Measurements from ENCODE around the gene EGLN3.

- TF ChIP-seq, protein P1, sequence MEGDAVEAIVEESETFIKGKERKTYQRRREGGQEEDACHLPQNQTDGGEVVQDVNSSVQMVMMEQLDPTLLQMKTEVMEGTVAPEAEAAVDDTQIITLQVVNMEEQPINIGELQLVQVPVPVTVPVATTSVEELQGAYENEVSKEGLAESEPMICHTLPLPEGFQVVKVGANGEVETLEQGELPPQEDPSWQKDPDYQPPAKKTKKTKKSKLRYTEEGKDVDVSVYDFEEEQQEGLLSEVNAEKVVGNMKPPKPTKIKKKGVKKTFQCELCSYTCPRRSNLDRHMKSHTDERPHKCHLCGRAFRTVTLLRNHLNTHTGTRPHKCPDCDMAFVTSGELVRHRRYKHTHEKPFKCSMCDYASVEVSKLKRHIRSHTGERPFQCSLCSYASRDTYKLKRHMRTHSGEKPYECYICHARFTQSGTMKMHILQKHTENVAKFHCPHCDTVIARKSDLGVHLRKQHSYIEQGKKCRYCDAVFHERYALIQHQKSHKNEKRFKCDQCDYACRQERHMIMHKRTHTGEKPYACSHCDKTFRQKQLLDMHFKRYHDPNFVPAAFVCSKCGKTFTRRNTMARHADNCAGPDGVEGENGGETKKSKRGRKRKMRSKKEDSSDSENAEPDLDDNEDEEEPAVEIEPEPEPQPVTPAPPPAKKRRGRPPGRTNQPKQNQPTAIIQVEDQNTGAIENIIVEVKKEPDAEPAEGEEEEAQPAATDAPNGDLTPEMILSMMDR (IDR thresholded peaks at IDR 0.05): no peak
- TF ChIP-seq POLR2A (IDR thresholded peaks at IDR 0.05) (no peak), POLR2AphosphoS5 (IDR thresholded peaks at IDR 0.05) (no peak), EP300 (IDR thresholded peaks at IDR 0.05) (no peak)
Observed at GRCh38 chr14:33996462-33996861, 45.6 kb upstream of the EGLN3 start.

All from upper lobe of left lung (tissue), 4 donors.